GM06990 (cell line): ENCODE results near the gene MAD1L1.

Experiments
- DNase-seq: peaks from one replicate; pipeline ENCODE4 v3.0.0-alpha.2; 2011; ENCODE audit not compliant: insufficient read length; ENCODE audit errors: extremely low read depth
- H3K27me3 ChIP-seq: replicated peaks from 2 replicates; pipeline ENCODE4 v1.6.0; 2011; ENCODE audit warnings: low read length; ENCODE audit not compliant: control insufficient read depth, insufficient read depth
- H3K36me3 ChIP-seq: 2 replicates; pipeline ENCODE4 v1.5.1; 2011; ENCODE audit warnings: low read length; ENCODE audit not compliant: control insufficient read depth, insufficient read depth
- H3K4me3 ChIP-seq: replicated peaks from 2 replicates; pipeline ENCODE4 v1.5.1; 2011; ENCODE audit warnings: low read depth, mild to moderate bottlenecking, control low read depth, low read length
- CTCF ChIP-seq: IDR thresholded peaks from 2 replicates; pipeline ENCODE4 v1.5.1; 2011; ENCODE audit warnings: low read length, control low read depth, mild to moderate bottlenecking, inconsistent platforms; ENCODE audit not compliant: insufficient read depth, poor library complexity, severe bottlenecking

The MAD1L1 gene

GRCh38 chr7:1927937-1928644, 304.7 kb downstream of the MAD1L1 start:
- TF ChIP-seq CTCF = no peak
- peaks cover 8% of the 10 kb centered on the region for H3K36me3 ChIP-seq
- no peak for DNase-seq
- H3K4me3 ChIP-seq = no peak overlapping the region
- H3K27me3 ChIP-seq = no peaks in the 10 kb centered on the region

- H3K36me3 ChIP-seq = peaks cover 5% of the 10 kb centered on the region
- DNase-seq = no peak
- H3K4me3 ChIP-seq = no peak overlapping the region
- H3K27me3 ChIP-seq = no peaks in the 10 kb centered on the region
- no peak for TF ChIP-seq CTCF
Observed at GRCh38 chr7:1926908-1927306, 305.8 kb downstream of the MAD1L1 start.

- no peak for DNase-seq
- no peak for TF ChIP-seq CTCF
- no peaks in the 10 kb centered on the region for H3K27me3 ChIP-seq
- no peak overlapping the region for H3K4me3 ChIP-seq
- H3K36me3 ChIP-seq = peaks cover 5% of the 10 kb centered on the region
Observed at GRCh38 chr7:1925973-1926907, 306.5 kb downstream of the MAD1L1 start.

GRCh38 chr7:1925349-1925748, 307.4 kb downstream of the MAD1L1 start:
- peaks cover 5% of the 10 kb centered on the region for H3K36me3 ChIP-seq
- no peak overlapping the region for H3K4me3 ChIP-seq
- DNase-seq = no peak
- H3K27me3 ChIP-seq = no peaks in the 10 kb centered on the region
- no peak for TF ChIP-seq CTCF

GRCh38 chr7:1924258-1924817, 308.4 kb downstream of the MAD1L1 start:
- Histone ChIP-seq H3K36me3 (peaks cover 6% of the 10 kb centered on the region), H3K27me3 (no peaks in the 10 kb centered on the region), H3K4me3 (no peak overlapping the region)
- DNase-seq = no peak
- no peak for TF ChIP-seq CTCF
